ENCODE data around the gene C5orf52.

Gene C5orf52

DNA sequence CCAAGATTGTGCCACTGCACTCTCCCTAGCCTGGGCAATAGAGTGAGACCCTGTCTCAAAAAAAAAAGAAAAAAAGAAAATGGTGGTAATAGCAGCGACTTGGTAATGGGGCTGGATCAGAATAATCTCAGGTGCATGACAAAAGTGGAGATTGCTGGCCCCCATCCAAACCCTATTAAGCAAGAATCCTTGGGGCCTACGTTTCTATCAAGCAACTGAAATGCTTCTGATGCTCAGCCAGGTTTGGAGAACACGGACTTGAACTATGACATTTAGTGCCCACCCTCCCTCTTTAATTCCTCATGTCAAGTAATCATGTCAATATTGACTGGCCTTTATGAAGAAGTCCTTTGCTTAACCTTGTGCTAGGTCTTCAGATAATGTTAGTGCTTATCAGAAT, 6.6 kb downstream of the C5orf52 start:
- Histone ChIP-seq H3K9me3 (ENCODE audit: control insufficient read depth, insufficient read depth, low read length) (no peaks in the 10 kb centered on the region), H3K4me1 (ENCODE audit: control insufficient read depth, low read length) (no peaks in the 10 kb centered on the region), H3K27me3 (ENCODE audit: control insufficient read depth, low read length) (no peaks in the 10 kb centered on the region), H3K4me2 (ENCODE audit: low read length) (no peak overlapping the region), H3K9me2 (replicated peaks; ENCODE audit: control insufficient read depth, low read length) (no peaks in the 10 kb centered on the region), H3K27ac (ENCODE audit: low read depth, low read length) (no peak overlapping the region), H3K4me3 (ENCODE audit: low read length) (no peak overlapping the region), H3F3A (ENCODE audit: control insufficient read depth, insufficient read depth) (no peaks in the 10 kb centered on the region), H3K36me3 (ENCODE audit: control insufficient read depth, low read length) (no peaks in the 10 kb centered on the region), H4K20me1 (ENCODE audit: control insufficient read depth, insufficient read depth, low read depth, low read length) (no peaks in the 10 kb centered on the region), H3K79me2 (ENCODE audit: control insufficient read depth, low read length) (no peaks in the 10 kb centered on the region)
- TF ChIP-seq, protein P1, sequence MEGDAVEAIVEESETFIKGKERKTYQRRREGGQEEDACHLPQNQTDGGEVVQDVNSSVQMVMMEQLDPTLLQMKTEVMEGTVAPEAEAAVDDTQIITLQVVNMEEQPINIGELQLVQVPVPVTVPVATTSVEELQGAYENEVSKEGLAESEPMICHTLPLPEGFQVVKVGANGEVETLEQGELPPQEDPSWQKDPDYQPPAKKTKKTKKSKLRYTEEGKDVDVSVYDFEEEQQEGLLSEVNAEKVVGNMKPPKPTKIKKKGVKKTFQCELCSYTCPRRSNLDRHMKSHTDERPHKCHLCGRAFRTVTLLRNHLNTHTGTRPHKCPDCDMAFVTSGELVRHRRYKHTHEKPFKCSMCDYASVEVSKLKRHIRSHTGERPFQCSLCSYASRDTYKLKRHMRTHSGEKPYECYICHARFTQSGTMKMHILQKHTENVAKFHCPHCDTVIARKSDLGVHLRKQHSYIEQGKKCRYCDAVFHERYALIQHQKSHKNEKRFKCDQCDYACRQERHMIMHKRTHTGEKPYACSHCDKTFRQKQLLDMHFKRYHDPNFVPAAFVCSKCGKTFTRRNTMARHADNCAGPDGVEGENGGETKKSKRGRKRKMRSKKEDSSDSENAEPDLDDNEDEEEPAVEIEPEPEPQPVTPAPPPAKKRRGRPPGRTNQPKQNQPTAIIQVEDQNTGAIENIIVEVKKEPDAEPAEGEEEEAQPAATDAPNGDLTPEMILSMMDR (IDR thresholded peaks at IDR 0.05; ENCODE audit: low read depth, low read length, poor library complexity, severe bottlenecking), result no peak
- no peak for TF ChIP-seq EZH2phosphoT487 (IDR thresholded peaks at IDR 0.05; ENCODE audit: borderline replicate concordance, low read length)

DNA sequence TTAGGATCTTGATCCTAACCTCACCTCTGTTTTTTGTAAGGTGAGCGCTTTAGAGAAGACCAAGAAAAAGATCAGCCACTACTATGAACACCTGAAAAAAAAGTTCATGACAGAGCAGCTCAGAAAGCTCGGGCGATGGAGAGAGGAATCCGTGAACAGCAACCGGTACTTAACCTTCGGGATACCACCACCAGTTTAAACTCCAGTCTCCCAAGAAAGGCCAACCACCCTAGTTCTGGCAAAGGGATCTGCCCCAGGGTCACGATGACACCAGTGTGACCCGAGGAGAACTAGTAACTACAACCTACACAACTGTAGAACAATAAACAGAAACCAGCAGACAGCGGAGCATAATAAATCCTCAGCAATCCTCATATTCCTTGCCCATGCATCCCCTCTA, 8.5 kb downstream of the C5orf52 start:
- no peaks in the 10 kb centered on the region for H3K9me2 ChIP-seq (replicated peaks; ENCODE audit: control insufficient read depth, low read length)
- no peaks in the 10 kb centered on the region for H4K20me1 ChIP-seq (ENCODE audit: control insufficient read depth, insufficient read depth, low read depth, low read length)
- no peak overlapping the region for H3K4me2 ChIP-seq (ENCODE audit: low read length)
- H3K4me3 ChIP-seq (ENCODE audit: low read length), result no peak overlapping the region
- H3F3A ChIP-seq (ENCODE audit: control insufficient read depth, insufficient read depth), result no peaks in the 10 kb centered on the region
- H3K4me1 ChIP-seq (ENCODE audit: control insufficient read depth, low read length), result no peaks in the 10 kb centered on the region
- H3K79me2 ChIP-seq (ENCODE audit: control insufficient read depth, low read length), result no peaks in the 10 kb centered on the region
- no peaks in the 10 kb centered on the region for H3K9me3 ChIP-seq (ENCODE audit: control insufficient read depth, insufficient read depth, low read length)
- H3K36me3 ChIP-seq (ENCODE audit: control insufficient read depth, low read length), result no peaks in the 10 kb centered on the region
- TF ChIP-seq, protein P1 (IDR thresholded peaks at IDR 0.05; ENCODE audit: low read depth, low read length, poor library complexity, severe bottlenecking), result no peak
- TF ChIP-seq EZH2phosphoT487 (IDR thresholded peaks at IDR 0.05; ENCODE audit: borderline replicate concordance, low read length), result no peak
- H3K27me3 ChIP-seq (ENCODE audit: control insufficient read depth, low read length), result no peaks in the 10 kb centered on the region
- H3K27ac ChIP-seq (ENCODE audit: low read depth, low read length), result no peak overlapping the region

DNA sequence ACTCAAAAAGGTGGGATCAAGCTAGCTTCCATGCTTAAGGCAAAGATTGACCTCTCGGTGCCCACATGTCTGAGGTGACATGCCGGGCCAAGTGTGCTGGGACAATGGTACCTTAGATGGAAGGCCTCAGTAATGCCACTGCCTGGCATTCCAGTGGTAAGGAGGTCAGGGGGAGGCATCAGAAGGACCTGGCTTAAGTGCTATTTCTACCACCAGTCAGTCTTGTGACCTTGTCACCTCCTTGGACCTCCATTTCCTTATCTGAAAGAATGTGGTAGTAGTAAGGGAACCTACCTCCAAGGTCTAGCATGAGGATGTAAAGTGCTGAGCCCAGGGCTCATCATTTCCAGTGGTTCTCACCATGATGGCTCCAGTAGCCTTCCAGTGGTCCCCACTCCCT, 8.9 kb downstream of the C5orf52 start:
- no peaks in the 10 kb centered on the region for H3K9me2 ChIP-seq (replicated peaks; ENCODE audit: control insufficient read depth, low read length)
- TF ChIP-seq, protein P1 (IDR thresholded peaks at IDR 0.05; ENCODE audit: low read depth, low read length, poor library complexity, severe bottlenecking), result no peak
- TF ChIP-seq EZH2phosphoT487 (IDR thresholded peaks at IDR 0.05; ENCODE audit: borderline replicate concordance, low read length), result no peak
- H3K36me3 ChIP-seq (ENCODE audit: control insufficient read depth, low read length), result no peaks in the 10 kb centered on the region
- H3K27ac ChIP-seq (ENCODE audit: low read depth, low read length), result no peak overlapping the region
- H3F3A ChIP-seq (ENCODE audit: control insufficient read depth, insufficient read depth), result no peaks in the 10 kb centered on the region
- H3K4me2 ChIP-seq (ENCODE audit: low read length), result no peak overlapping the region
- no peaks in the 10 kb centered on the region for H3K27me3 ChIP-seq (ENCODE audit: control insufficient read depth, low read length)
- no peaks in the 10 kb centered on the region for H4K20me1 ChIP-seq (ENCODE audit: control insufficient read depth, insufficient read depth, low read depth, low read length)
- H3K9me3 ChIP-seq (ENCODE audit: control insufficient read depth, insufficient read depth, low read length), result no peaks in the 10 kb centered on the region
- H3K4me3 ChIP-seq (ENCODE audit: low read length), result no peak overlapping the region
- H3K79me2 ChIP-seq (ENCODE audit: control insufficient read depth, low read length), result no peaks in the 10 kb centered on the region
- H3K4me1 ChIP-seq (ENCODE audit: control insufficient read depth, low read length), result no peaks in the 10 kb centered on the region

DNA sequence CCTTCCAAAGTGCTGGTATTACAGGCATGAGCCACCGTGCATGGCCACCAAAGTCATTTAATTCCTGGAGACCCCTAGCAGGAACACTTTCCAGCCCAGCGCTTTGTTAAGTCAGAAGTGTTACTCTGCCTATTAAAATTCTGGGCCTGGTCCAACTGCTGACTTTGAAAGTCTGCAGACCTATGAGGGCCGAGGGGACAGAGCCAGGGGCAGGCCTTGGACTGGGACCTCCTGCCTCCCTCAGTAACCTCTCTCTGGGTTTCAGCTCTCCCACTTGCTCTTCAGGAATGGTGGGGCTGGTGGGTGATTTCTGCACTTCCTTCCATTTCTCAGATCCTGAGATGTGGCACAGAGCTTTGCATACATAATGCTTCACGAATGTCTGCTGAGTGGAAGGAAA, 9.7 kb downstream of the C5orf52 start:
- no peaks in the 10 kb centered on the region for H3F3A ChIP-seq (ENCODE audit: control insufficient read depth, insufficient read depth)
- TF ChIP-seq, protein P1 (IDR thresholded peaks at IDR 0.05; ENCODE audit: low read depth, low read length, poor library complexity, severe bottlenecking), result no peak
- TF ChIP-seq EZH2phosphoT487 (IDR thresholded peaks at IDR 0.05; ENCODE audit: borderline replicate concordance, low read length), result no peak
- no peaks in the 10 kb centered on the region for H3K4me1 ChIP-seq (ENCODE audit: control insufficient read depth, low read length)
- H3K9me3 ChIP-seq (ENCODE audit: control insufficient read depth, insufficient read depth, low read length), result no peaks in the 10 kb centered on the region
- H3K4me3 ChIP-seq (ENCODE audit: low read length), result no peak overlapping the region
- H3K36me3 ChIP-seq (ENCODE audit: control insufficient read depth, low read length), result no peaks in the 10 kb centered on the region
- H4K20me1 ChIP-seq (ENCODE audit: control insufficient read depth, insufficient read depth, low read depth, low read length), result no peaks in the 10 kb centered on the region
- H3K27me3 ChIP-seq (ENCODE audit: control insufficient read depth, low read length), result no peaks in the 10 kb centered on the region
- H3K27ac ChIP-seq (ENCODE audit: low read depth, low read length), result no peak overlapping the region
- no peak overlapping the region for H3K4me2 ChIP-seq (ENCODE audit: low read length)
- no peaks in the 10 kb centered on the region for H3K79me2 ChIP-seq (ENCODE audit: control insufficient read depth, low read length)
- no peaks in the 10 kb centered on the region for H3K9me2 ChIP-seq (replicated peaks; ENCODE audit: control insufficient read depth, low read length)
